Measurements from ENCODE around the gene PHACTR1.

DNA sequence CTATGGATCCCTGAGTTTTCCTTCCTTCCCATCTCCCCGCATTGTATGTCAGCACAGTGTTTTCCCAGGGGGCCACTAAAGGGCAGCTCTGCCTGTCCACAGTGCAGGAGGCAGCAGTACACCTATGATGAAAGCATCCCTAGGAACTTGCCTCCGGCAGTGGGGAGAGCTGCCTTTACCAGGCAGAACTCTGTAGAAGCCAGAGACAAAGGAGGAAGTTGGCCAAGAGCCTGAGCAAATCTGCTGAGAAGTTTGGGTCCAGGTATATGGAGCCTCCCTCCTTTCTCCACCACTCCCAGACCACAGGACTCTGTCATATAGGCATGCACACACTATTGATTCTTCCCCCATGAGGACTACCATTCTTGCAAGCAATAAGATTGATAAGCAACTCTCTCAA, 329.1 kb downstream of the PHACTR1 start:
- no peak for TF ChIP-seq ZNF277 (CRISPR knock-in tag; IDR thresholded peaks at IDR 0.05; ENCODE audit: borderline replicate concordance)
- TF ChIP-seq LEF1 (IDR thresholded peaks at IDR 0.05), result no peak
- no peak for TF ChIP-seq AFF4 (CRISPR knock-in tag; IDR thresholded peaks at IDR 0.05)
- TF ChIP-seq EP300 (IDR thresholded peaks at IDR 0.05; ENCODE audit: low read length), result no peak
- no peak for TF ChIP-seq MCM2 (IDR thresholded peaks at IDR 0.05; ENCODE audit: low read depth)
- TF ChIP-seq, protein P1, sequence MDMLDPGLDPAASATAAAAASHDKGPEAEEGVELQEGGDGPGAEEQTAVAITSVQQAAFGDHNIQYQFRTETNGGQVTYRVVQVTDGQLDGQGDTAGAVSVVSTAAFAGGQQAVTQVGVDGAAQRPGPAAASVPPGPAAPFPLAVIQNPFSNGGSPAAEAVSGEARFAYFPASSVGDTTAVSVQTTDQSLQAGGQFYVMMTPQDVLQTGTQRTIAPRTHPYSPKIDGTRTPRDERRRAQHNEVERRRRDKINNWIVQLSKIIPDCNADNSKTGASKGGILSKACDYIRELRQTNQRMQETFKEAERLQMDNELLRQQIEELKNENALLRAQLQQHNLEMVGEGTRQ (CRISPR knock-in tag; IDR thresholded peaks at IDR 0.05), result no peak
- TF ChIP-seq ZFX (CRISPR knock-in tag; IDR thresholded peaks at IDR 0.05), result no peak
- no peak for TF ChIP-seq ESRRA (IDR thresholded peaks at IDR 0.05; ENCODE audit: borderline replicate concordance, low read depth)
- no peak for TF ChIP-seq RFX5 (IDR thresholded peaks at IDR 0.05; ENCODE audit: low read depth, low read length)
- no peak for TF ChIP-seq SRSF7 (optimal IDR thresholded peaks at IDR 0.05; ENCODE audit: low read depth, low read length)
- no peak for TF ChIP-seq CHD2 (IDR thresholded peaks at IDR 0.05; ENCODE audit: low read depth, low read length)
- no peak for TF ChIP-seq BCLAF1 (IDR thresholded peaks at IDR 0.05; ENCODE audit: borderline replicate concordance in 1 of 2, control insufficient read depth in 1 of 2, low read depth in 2 of 2, low read length in 1 of 2)
- TF ChIP-seq ZNF668 (CRISPR knock-in tag; IDR thresholded peaks at IDR 0.05), result no peak
- TF ChIP-seq POLR2AphosphoS5 (IDR thresholded peaks at IDR 0.05; ENCODE audit: control insufficient read depth, insufficient read depth, low read depth, low read length), result no peak
